Stimulated activated CD8-positive, alpha-beta memory T cell treated with anti-CD3 and anti-CD28 coated beads, Interleukin-4, amount 100 ng/mL, for 4 hours (primary cell): Measurements from ENCODE around the gene GOLGA8B.
"Not testable (repeated sequence)": the region's sequence is repeated elsewhere in the genome, so short reads cannot be mapped to it uniquely, and the experiment has no call there.

Experiments used
- DNase-seq, 2 donors: peaks; one replicate each; pipeline ENCODE4 v3.0.0-alpha.2; 2020; ENCODE audit warnings: low read depth in 2 of 2, low spot score in 1 of 2

GOLGA8B gene

DNA sequence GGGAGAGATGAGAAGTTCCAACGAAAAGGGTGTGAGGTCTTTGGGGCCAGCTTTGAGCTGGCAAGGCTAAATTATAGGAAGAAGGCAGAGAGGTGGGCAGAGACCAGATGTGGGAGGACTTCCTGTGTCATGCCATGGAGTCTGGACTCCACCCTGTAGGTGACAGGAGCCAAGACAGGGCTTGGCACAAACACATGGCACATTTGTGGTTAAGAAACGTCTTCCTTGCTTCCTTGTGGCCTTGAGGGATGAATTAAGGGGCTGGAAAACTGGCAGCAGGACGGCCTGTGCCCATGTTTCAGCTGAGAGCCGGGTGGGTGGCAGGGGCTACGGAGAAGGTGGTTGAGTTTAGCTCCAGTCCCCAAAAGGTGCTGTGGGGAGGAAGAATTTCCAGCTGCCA, 18.7 kb downstream of the GOLGA8B start:
- DNase-seq: not testable (repeated sequence)

- not testable (repeated sequence) for DNase-seq
Measured at GRCh38 chr15:34560814-34561213, 22.6 kb downstream of the GOLGA8B start.

DNA sequence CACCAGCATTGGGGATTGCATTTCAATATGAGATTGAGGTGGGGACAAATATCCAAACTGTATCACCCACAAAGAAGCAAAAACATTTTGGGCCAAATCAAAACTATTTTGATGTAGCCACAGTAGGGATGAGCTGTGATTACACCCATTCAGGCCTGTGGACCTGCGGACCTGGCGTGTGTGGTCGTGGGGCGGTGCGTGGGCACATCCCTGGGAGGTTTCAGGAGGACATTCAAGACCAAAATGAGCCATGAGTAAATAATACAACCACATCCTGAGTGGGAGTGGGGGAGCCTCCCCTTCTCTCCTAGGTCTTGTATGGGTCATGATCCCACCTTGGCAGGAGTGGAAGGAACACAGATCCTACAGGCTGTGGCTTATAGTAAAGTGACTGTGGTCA, 23.7 kb downstream of the GOLGA8B start:
- not testable (repeated sequence) for DNase-seq

- DNase-seq: not testable (repeated sequence)
Measured at GRCh38 chr15:34555162-34555561, 28.3 kb downstream of the GOLGA8B start.

DNA sequence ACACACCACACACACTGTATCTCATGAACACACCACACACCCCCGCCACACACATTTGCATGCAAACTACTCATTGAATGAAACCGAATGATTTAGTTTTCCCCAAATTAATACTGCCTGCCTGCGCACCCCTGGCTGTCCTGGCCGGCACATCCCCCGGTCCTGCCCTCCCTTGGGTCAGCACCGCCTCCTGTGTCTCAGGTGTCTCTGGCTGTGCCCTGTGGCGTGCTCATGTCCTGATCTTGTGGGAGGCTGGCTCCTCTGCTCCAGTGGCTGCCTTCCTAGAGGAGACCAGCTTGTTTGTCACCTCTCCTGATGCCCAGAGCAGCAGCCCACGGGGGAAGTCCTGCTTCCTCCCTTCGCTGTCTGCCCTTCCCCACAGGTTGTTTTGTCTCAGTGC, 28.7 kb downstream of the GOLGA8B start:
- DNase-seq: not testable (repeated sequence)

GRCh38 chr15:34554126-34554525, 29.3 kb downstream of the GOLGA8B start:
- DNase-seq: not testable (repeated sequence)

- not testable (repeated sequence) for DNase-seq
Measured at GRCh38 chr15:34550129-34550528, 33.3 kb downstream of the GOLGA8B start.

DNA sequence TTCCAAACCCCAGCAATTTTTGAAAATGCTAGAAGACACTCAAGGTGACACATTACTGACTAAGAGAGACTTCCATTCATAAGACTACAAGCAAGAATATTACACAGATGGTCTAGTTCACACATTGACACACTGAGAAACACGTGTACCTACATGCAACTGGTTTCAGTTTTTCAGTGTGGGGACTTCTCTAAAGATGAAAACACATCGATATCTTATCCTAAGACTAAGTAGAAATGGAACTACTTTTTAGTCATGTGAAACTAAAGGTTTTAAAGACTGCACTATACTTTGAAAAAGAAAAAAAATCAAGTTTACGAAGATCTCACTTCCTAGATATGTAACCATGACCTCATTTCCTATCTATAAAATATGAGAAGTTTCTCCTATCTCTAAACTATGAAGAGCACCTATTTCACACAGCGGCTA, 34.1 kb downstream of the GOLGA8B start:
- DNase-seq: not testable (repeated sequence)

DNA sequence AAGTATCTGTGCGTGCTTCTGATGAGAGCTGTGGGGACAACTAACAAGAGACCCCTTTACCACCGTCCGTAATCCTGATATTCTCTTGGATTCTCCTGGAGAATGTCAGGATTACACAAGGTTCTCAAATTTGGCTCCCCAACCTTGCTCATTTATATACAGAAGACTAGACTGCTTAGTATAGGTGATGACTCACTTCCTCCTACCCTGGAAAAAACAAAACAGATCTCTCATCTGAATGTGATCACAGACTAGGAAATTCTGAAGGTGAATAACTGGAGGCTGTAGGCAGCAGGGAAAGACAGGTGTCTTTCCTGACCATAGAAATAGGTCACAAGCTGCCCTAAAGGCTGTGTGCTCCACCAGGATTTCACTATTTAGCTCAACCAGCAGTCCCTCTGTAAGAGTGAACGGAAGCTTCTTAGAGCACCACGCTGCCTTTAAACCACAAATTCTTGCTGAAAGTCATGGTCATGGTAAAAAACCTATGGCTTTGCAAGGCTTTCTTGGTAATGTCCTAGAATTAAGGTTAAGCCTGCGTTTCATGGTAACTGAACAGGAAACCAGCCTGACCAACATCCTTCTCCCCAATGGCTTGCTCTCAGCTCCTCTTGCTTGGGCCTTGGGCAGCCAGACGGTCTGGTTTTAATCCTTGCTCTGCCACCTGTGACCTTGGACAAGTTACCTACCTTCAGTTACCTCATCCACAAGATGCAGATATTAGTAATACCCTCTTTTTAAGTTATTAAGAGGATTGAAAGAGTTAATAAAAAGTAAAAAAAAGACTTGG, 39.4 kb downstream of the GOLGA8B start:
- not testable (repeated sequence) for DNase-seq

DNA sequence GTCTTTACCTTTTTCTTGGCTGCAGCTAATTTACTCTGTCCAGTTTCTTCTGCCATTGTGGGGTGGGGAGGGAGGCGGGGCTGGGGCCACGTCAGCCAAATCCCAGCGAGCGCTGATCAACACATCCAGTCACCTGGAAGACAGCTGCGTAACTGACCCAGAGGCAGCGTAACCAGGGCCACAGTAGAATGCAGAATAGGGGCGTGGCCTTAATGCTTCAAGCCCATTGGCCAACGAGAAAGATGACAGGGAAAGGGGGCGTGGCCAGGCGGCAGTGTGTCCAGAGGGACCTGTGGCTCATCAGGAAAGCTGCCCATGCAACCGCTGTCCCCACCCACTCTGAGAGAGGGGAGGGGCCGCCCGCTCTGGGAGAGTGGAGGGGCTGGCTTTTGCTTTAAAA, 47.6 kb downstream of the GOLGA8B start:
- DNase-seq: not testable (repeated sequence)
